Trophoblast cell (in vitro differentiated cells and primary cell): Measurements from ENCODE around the gene IGF1R.

Source experiments
- DNase-seq, 2 donors: peaks; one replicate each; pipeline ENCODE4 v3.0.0-alpha.2; 2016
- H2AFZ ChIP-seq: 2 replicates; pipeline ENCODE4 v1.6.1; 2013; ENCODE audit warnings: low read length, moderate library complexity, mild to moderate bottlenecking; ENCODE audit not compliant: insufficient read depth, poor library complexity
- H2AK5ac ChIP-seq: 2 replicates; pipeline ENCODE4 v1.6.1; 2013; ENCODE audit warnings: mild to moderate bottlenecking, low read length
- H2BK120ac ChIP-seq: 2 replicates; pipeline ENCODE4 v1.6.1; 2013; ENCODE audit warnings: low read length, mild to moderate bottlenecking, moderate library complexity; ENCODE audit not compliant: insufficient read depth, poor library complexity
- H2BK12ac ChIP-seq: 2 replicates; pipeline ENCODE4 v1.6.1; 2013; ENCODE audit warnings: mild to moderate bottlenecking, low read length, moderate library complexity
- H2BK5ac ChIP-seq: 2 replicates; pipeline ENCODE4 v1.6.1; 2013; ENCODE audit warnings: low read length, low read depth, moderate library complexity, mild to moderate bottlenecking; ENCODE audit not compliant: poor library complexity
- H3K14ac ChIP-seq: 2 replicates; pipeline ENCODE4 v1.6.1; 2013; ENCODE audit warnings: mild to moderate bottlenecking, low read length
- H3K18ac ChIP-seq: 2 replicates; pipeline ENCODE4 v1.6.1; 2013; ENCODE audit warnings: mild to moderate bottlenecking, low read length
- H3K23ac ChIP-seq: 2 replicates; pipeline ENCODE4 v1.6.1; 2013; ENCODE audit warnings: low read length
- H3K27ac ChIP-seq: 2 replicates; pipeline ENCODE4 v1.5.1; 2013; ENCODE audit warnings: low read depth, mild to moderate bottlenecking, inconsistent platforms, low read length, moderate library complexity
- H3K27me3 ChIP-seq: 2 replicates; pipeline ENCODE4 v1.6.1; 2013; ENCODE audit warnings: inconsistent platforms, mild to moderate bottlenecking, low read length, moderate library complexity; ENCODE audit not compliant: insufficient read depth
- H3K36me3 ChIP-seq, 2 experiments: 1 replicate in 1 of 2; 2 replicates in 1 of 2; pipeline ENCODE4 v1.6.1; 2013; ENCODE audit warnings: low read length in 2 of 2, mild to moderate bottlenecking in 2 of 2, moderate library complexity in 1 of 2; ENCODE audit not compliant: insufficient read depth in 2 of 2, control insufficient read depth in 1 of 2
- H3K4ac ChIP-seq: 2 replicates; pipeline ENCODE4 v1.6.1; 2013; ENCODE audit warnings: low read depth, mild to moderate bottlenecking, low read length, moderate library complexity
- H3K4me1 ChIP-seq, 2 experiments: 1 replicate in 1 of 2; 2 replicates in 1 of 2; pipeline ENCODE4 v1.6.1; 2013; ENCODE audit warnings: low read length in 2 of 2, mild to moderate bottlenecking in 2 of 2, moderate library complexity in 1 of 2; ENCODE audit not compliant: insufficient read depth in 2 of 2, control insufficient read depth in 1 of 2
- H3K4me2 ChIP-seq: 2 replicates; pipeline ENCODE4 v1.6.1; 2013; ENCODE audit warnings: inconsistent platforms, mild to moderate bottlenecking, low read length, moderate library complexity
- H3K4me3 ChIP-seq: 2 replicates; pipeline ENCODE4 v1.5.1; 2013; ENCODE audit warnings: mild to moderate bottlenecking, low read depth, low read length, inconsistent platforms
- H3K79me1 ChIP-seq: one replicate; pipeline ENCODE4 v1.6.1; 2013; ENCODE audit warnings: low read length
- H3K79me2 ChIP-seq: 2 replicates; pipeline ENCODE4 v1.6.1; 2013; ENCODE audit warnings: low read length, mild to moderate bottlenecking; ENCODE audit not compliant: control insufficient read depth, insufficient read depth, poor library complexity
- H3K9ac ChIP-seq: 2 replicates; pipeline ENCODE4 v1.6.1; 2013; ENCODE audit warnings: mild to moderate bottlenecking, low read length
- H3K9me3 ChIP-seq: 2 replicates; pipeline ENCODE4 v1.6.1; 2013; ENCODE audit warnings: low read depth, mild to moderate bottlenecking, control low read depth, inconsistent platforms, low read length; ENCODE audit not compliant: insufficient read depth
- H4K12ac ChIP-seq: 2 replicates; pipeline ENCODE4 v1.6.1; 2013; ENCODE audit warnings: low read depth, mild to moderate bottlenecking, low read length, moderate library complexity
- H4K8ac ChIP-seq: 2 replicates; pipeline ENCODE4 v1.6.1; 2013; ENCODE audit warnings: low read depth, mild to moderate bottlenecking, low read length, moderate library complexity
- H4K91ac ChIP-seq: one replicate; pipeline ENCODE4 v1.6.1; 2013; ENCODE audit warnings: low read depth, mild to moderate bottlenecking, low read length, moderate library complexity
- WGBS: extraction: QIAGEN DNeasy Blood & Tissue Kit; methylation state at CpG from one replicate; pipeline ENCODE4 v1.1.7; 2013; ENCODE audit warnings: missing lambda C conversion rate; ENCODE audit not compliant: insufficient read length, insufficient coverage; ENCODE audit errors: extremely low coverage; 5-methylcytosine and 5-hydroxymethylcytosine counted together

IGF1R gene

GRCh38 chr15:98981851-98982722 is 333.7 kb downstream of the IGF1R start:
- Histone ChIP-seq H3K9ac (peak overlapping the region; percentile 7), H2BK12ac (no peak overlapping the region), H2BK120ac (no peak overlapping the region), H3K9me3 (peaks cover 2% of the 10 kb centered on the region), H3K27ac (no peak overlapping the region), H2BK5ac (no peak overlapping the region), H3K36me3 (no peaks in the 10 kb centered on the region), H3K79me1 (no peaks in the 10 kb centered on the region), H3K79me2 (no peaks in the 10 kb centered on the region), H2AK5ac (no peak overlapping the region), H3K27me3 (no peaks in the 10 kb centered on the region), H3K18ac (no peak overlapping the region), H4K91ac (no peak overlapping the region), H4K12ac (no peak overlapping the region), H3K4me3 (no peak overlapping the region), H3K23ac (no peak overlapping the region), H3K4me1 (peaks cover 0 to 3% of the 10 kb centered on the region in 2 experiments), H3K4me2 (peak overlapping the region; percentile 14), H3K14ac (no peak overlapping the region), H2AFZ (no peak overlapping the region), H3K4ac (no peak overlapping the region), H4K8ac (no peak overlapping the region)
- no peak for DNase-seq
- WGBS: no CpG with 5 or more reads among the region's 14 CpGs

GRCh38 chr15:98983334-98983733 is 335.0 kb downstream of the IGF1R start:
- WGBS: no CpG with 5 or more reads among the region's 2 CpGs

GRCh38 chr15:98986281-98986680 is 337.9 kb downstream of the IGF1R start:
- DNase-seq: no peak

More at GRCh38 chr15:98983334-98983733, 335.0 kb downstream of the IGF1R start:
- Histone ChIP-seq H2AK5ac (no peak overlapping the region), H3K9me3 (peaks cover 5% of the 10 kb centered on the region), H2BK120ac (no peak overlapping the region), H3K79me2 (no peaks in the 10 kb centered on the region), H3K14ac (no peak overlapping the region), H3K27ac (no peak overlapping the region), H3K79me1 (no peaks in the 10 kb centered on the region), H3K4ac (no peak overlapping the region), H3K4me3 (no peak overlapping the region), H4K12ac (no peak overlapping the region), H3K4me2 (no peak overlapping the region), H3K9ac (no peak overlapping the region), H3K27me3 (no peaks in the 10 kb centered on the region), H3K23ac (no peak overlapping the region), H3K4me1 (peaks cover 0 to 3% of the 10 kb centered on the region in 2 experiments), H4K8ac (no peak overlapping the region), H2BK12ac (no peak overlapping the region), H3K18ac (no peak overlapping the region), H3K36me3 (no peaks in the 10 kb centered on the region), H4K91ac (no peak overlapping the region), H2BK5ac (no peak overlapping the region), H2AFZ (no peak overlapping the region)
- DNase-seq: no peak

GRCh38 chr15:98994892-98995291 is 346.6 kb downstream of the IGF1R start:
- Histone ChIP-seq H3K4me1 (no peaks in the 10 kb centered on the region), H4K12ac (no peak overlapping the region), H2BK12ac (no peak overlapping the region), H3K36me3 (no peaks in the 10 kb centered on the region), H2AK5ac (no peak overlapping the region), H3K79me2 (no peaks in the 10 kb centered on the region), H3K9ac (no peak overlapping the region), H3K79me1 (no peaks in the 10 kb centered on the region), H3K4me3 (no peak overlapping the region), H3K4ac (no peak overlapping the region), H4K8ac (no peak overlapping the region), H2AFZ (no peak overlapping the region), H4K91ac (no peak overlapping the region), H2BK120ac (no peak overlapping the region), H3K27ac (no peak overlapping the region), H3K14ac (no peak overlapping the region), H3K23ac (no peak overlapping the region), H3K27me3 (no peaks in the 10 kb centered on the region), H3K4me2 (no peak overlapping the region), H2BK5ac (no peak overlapping the region), H3K18ac (no peak overlapping the region), H3K9me3 (no peaks in the 10 kb centered on the region)
- no CpG with 5 or more reads among the region's 2 CpGs for WGBS
- DNase-seq: no peak

More at GRCh38 chr15:98986281-98986680, 337.9 kb downstream of the IGF1R start:
- Histone ChIP-seq H3K36me3 (no peaks in the 10 kb centered on the region), H2AFZ (no peak overlapping the region), H2BK5ac (no peak overlapping the region), H3K4me2 (no peak overlapping the region), H3K27me3 (no peaks in the 10 kb centered on the region), H3K4me1 (peaks cover 0 to 3% of the 10 kb centered on the region in 2 experiments), H3K79me1 (no peaks in the 10 kb centered on the region), H3K4ac (no peak overlapping the region), H2BK12ac (no peak overlapping the region), H4K12ac (no peak overlapping the region), H3K9me3 (peaks cover 5% of the 10 kb centered on the region), H3K14ac (no peak overlapping the region), H3K23ac (no peak overlapping the region), H3K18ac (no peak overlapping the region), H3K9ac (no peak overlapping the region), H3K79me2 (no peaks in the 10 kb centered on the region), H2BK120ac (no peak overlapping the region), H4K8ac (no peak overlapping the region), H2AK5ac (no peak overlapping the region), H4K91ac (no peak overlapping the region), H3K4me3 (no peak overlapping the region), H3K27ac (no peak overlapping the region)
- no CpG with 5 or more reads among the region's 1 CpG for whole genome bisulfite sequencing
